ENCODE data around the gene FGD2.
"Not testable (repeated sequence)": the region's sequence is repeated elsewhere in the genome, so short reads cannot be mapped to it uniquely, and the experiment has no call there.

FGD2 gene

DNA sequence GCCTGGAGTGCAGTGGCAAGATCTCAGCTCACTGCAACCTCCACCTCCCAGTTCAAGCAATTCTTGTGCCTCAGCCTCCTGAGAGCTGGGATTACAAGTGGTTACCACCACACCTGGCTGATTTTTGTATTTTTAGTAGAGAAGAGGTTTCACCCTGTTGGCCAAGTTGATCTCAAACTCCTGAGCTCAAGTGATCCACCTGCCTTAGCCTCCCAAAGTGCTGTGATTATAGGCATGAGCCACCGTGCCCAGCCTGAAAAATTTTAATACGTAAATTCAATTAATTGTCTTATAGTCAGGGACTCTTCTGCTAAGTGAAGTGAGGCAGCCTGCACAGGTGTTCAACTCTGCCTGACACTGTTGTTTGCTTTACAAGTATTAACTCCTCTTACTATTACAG, 15.1 kb upstream of the FGD2 start:
- not testable (repeated sequence) for DNase-seq (ENCODE audit: low read depth)

DNA sequence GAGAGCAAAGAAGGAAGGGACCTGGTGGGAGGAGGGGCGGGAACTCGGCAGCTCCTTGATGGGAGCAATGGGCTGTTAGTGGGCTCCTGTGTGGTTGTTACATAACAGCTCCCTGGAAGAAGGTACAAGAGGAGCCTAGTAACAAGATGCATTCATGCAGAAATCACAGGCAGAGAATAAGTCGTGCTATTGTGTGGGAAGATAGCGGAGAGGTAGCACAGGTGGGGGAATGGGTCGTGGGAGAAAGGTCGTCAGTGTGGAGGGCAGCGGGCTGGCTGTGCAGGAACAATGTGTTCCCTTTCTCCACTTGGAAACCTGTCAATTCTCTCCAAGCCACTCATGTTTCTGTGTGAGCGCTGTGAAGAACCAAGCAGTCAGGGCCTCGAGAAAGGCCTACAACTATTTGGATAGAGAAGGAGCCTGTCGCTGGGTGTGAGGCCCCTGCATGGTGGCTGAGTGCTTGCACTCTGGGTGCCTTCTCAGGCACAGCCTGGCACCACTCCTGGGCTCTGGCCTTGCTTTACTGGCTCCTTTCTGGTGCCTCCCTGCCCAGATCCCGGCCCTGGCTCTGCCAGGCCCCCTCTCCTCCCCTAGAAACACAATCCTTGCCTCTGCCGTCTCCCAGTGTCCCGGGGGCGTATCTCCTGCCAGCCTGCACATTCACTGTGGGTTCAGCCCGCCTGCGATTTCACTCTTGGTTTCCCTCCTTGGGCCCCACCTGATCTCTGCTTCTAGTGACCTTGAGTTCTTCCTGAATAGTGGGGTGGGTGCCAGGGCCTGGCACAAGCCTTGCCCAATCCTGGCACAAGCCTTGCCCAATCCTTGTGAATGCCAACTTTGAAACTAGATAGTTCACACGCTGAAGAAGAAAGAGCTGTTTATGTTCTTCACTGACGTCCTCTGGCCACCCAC, 7.4 kb upstream of the FGD2 start:
- no peak for DNase-seq (ENCODE audit: low read depth)

DNA sequence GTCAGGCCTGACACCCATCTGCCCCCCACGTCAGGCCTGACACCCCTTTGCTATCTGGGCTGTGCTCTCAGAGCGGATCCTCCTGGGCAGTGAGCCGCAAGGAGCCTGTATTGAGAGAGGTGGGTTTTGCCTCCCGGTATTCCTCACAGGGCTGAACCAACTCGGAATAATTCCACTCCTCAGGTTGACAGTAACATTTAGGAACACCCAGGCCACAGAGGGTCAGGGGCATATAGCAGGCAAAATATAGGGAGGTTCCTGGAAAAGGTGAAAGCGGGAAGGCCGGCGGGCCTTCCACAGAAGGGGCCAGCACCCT, 6.8 kb upstream of the FGD2 start:
- DNase-seq (ENCODE audit: low read depth) = no peak

DNA sequence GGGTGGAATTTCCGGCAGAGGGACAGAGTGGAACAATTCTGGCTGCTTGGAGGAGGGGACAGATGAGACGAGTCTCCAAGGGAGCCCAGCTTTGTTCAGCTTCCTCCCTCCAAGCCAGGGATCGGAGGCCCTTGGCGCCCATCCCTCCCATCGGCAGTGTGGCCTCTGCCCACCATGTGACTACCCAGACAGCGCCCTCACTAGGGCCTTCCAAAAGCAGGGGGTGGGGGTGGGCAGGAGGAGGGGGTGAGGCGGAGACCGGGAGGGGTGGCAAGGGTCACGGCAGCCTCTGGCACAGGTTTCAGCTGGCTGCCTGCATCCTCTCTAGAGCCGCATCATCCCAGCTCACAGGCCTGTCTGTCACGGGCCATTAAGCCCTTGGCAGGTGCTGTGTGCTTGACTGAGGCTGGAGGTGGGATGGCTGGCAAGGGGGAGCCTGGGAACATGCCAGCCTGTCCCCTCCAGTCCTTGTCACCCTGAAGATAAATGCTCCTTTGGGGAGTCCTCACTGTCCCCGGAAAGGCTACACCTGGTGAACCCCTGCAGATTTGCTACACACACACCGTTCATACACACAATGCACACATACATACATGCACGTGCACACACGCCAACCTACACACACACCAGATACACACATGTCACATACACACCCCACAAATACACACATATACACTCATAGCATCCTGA, 6.2 kb upstream of the FGD2 start:
- DNase-seq (ENCODE audit: low read depth) = no peak

DNA sequence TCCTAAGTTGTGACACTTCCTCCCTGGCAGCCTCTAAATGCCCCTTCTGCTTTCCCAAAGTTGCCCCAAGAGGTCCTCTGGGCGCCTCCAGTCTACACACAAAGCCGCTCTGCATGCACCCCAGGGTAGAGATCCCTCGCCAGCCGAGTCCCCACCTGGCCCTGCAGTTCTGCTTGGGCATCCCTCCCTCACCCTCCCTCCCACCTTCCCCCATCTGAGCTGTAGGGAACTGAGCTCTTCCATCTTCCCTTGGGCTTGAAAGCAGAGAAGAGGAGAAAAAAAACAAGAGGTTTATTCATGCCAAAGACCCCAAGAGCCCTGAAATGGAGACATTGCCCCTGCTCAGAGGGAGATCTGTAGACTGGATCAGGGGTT, 5.7 kb upstream of the FGD2 start:
- DNase-seq (ENCODE audit: low read depth) = no peak

DNA sequence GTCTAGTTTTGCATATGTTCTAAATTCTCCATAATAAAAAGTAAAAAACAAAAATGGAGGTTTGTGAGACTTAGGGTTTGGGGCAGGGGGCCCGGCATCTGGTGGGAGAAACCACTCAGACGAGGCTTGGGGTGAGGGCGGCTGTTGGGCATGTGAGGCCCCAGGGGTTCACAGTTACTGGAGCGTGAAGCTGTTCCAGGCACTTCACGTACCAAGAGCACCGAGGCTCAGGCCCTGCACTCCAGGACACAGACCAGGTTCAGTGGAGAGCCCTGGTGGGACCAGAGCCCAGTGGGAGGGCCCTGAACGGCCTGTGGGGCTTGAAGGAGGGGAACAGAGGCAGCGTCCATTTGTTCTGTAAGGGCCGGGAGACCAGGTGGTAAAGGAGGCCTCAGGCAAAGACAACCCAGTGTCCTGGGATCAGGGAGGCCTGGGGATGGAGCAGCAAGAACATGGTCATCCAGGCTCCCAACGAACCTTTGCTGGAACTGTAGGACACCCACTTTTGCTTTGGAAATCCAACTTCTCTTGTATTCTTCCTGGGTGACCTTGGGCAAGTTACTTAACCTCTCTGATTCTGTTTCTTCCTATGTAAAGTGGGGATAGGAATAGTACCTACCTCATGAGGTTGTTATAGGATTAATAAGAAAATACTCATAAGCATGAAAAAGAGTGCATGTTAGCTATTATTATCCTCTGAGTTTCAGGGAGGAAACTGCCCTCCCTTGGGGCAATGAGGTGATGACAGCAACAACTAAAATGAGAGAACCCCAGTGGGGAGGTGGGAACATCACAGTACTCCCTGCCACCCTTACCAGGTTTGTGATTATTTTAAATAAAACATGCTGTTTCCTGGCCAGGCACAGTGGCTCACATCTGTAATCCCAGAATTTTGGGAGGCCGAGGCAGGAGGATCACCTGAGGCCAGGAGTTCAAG, 1.1 kb upstream of the FGD2 start:
- DNase-seq (ENCODE audit: low read depth) = no peak

DNA sequence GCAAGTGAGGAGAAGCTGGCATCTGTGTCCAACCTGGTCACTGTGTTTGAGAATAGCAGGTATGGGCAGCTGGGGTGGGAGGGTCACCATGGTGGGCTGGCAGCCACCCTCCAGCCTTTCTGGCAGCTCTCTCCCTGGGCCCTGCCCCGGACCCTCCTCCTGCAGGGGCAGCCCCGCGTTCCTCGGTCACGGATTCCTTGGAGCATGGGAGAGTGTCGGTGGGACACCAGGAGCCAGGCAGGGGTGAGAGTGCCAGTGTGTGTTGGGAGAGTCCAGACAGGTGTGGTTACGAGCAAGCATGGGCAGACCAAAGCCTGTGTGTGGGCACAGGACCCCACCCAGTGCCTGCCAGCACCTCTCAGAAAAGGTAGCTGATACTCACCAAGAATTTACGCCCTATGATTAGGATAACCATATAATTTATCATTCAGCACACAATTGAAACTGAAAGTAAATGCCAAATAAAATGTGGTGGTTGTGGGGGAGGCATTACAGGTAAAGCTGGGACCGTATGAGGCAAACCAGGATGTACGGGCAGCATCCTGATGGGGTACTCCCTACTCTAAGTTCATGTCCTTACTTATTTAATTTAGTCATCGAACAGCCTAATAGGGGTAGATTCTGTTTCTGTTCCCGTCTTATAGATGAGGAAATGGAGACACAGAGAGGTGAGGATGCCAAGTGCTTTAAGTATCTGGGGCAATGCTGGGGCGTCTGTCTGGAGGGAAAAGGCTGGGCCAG, 542 bp downstream of the FGD2 start:
- DNase-seq (ENCODE audit: low read depth) = no peak

DNA sequence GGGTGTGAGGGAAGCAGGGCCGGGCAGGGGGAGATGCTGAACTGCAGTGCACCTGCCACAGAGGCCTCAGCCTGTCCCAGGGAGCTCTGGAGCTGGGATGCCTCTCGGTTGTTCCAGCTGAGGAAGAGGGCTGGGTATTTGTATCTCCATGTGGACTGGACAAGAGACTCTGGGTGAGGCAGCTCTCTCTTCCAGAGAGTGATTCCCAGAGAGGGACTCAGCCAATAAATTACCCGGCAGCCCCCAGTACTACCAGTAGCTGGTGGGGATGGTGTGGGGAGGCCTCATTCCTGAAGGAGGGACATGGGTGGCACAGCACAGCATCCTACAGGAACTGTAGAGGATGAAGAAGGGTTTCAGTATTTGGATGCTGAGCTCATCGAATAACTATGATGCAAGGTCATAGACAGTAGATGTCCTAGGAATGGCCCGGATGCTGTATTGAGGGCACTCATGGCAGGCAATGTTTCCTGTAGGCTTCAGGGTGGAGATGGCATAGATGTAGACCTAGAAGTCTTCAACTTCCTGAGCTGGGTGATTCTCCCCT, 1.4 kb downstream of the FGD2 start:
- DNase-seq (ENCODE audit: low read depth) = no peak

DNA sequence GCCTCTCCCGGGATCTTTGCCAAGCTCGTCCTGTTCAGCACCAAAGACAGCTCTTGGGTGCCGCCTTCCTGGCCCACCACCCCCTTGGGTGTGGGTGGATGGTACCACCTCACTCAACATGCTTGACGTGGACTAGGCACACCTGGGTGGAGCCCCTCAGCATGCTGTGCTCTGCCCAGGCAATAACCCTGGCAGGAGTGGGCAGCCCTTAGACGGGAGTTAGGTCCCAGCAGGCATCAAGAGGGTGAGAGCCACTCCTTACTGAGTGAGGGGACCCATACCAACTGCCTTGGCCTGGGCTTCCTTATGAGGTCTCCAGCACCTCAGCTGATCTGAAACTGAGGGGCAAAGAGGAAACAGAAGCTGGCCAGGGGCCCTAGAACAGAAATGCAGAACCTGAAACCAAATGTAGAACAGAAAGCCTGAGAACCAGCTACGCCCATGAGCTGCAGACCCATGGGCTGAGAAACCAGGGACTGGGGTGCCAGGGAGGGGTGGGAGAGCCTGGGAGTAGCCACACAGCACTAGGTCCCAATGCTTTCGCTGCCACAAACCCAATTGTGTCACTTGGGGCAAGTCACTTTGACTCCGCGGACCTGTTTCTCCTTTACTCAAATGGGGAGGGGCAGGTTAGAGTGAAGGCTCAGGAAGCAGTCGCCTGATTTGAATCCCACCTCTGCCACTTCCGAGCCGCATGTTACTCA, 2.0 kb downstream of the FGD2 start:
- no peak for DNase-seq (ENCODE audit: low read depth)

DNA sequence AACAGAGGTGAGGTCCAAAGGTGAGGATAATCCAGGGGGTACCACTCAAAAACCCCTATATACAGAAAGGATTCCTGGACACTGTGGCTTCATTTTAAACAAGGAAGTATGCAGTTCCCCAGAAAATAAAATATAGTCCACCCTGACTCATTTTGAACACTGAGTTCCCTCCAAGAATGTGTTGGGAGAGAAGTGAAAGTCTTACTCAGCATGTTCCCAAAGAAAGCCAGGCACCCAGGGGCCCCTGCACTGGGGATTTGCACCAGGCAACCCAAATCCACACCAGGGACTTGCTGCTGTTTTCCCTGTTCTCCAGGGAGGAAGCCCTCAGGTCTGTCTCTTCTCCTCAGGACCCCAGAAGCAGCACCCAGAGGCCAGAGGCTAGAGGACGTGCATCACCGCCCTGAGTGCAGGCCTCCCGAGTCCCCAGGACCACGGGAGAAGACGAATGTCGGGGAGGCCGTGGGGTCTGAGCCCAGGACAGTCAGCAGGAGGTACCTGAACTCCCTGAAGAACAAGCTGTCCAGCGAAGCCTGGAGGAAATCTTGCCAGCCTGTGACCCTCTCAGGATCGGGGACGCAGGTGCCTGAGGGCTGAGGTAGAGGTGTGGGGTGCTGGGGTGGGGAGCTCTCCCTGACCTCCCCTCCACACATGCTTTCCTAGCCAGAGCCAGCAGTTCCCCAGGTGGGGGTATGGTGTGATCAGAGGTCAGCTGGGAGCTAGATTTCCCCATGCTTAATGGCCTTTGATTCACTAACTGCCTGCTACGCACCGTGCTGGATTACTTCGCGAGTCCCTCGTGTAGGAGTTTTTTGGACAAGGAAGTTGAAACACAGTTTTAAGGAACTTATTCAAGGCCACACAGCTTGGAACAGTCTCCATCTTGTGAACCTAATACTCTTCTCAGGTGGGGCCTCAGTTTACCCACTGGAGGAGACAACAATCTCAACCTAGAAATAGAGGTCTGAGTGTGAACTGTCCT, 3.3 kb downstream of the FGD2 start:
- no peak for DNase-seq (ENCODE audit: low read depth)

DNA sequence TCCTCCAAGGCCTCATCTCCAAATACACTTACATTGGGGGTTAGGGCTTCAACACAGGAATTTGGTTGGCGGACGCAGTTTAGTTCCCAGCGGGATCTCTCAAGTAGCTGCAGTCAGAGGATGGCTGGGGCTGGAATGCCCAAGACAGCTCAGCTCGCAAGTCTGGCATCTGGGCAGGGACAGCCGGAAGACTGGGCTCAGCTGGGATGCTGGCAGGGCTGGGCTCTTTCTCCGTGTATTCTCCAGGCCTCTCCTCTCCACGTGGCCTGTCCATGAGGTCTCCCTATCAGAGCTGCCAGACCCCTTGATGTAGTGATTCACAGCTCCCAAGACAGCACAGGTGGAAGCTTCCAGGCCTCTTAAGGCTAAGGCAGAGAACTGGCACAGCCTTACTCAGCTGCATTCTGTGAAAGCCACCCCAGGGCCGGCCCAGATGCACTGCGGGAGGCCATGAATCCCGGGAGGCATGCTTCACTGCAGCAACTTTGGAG, 5.0 kb downstream of the FGD2 start:
- no peak for DNase-seq (ENCODE audit: low read depth)

DNA sequence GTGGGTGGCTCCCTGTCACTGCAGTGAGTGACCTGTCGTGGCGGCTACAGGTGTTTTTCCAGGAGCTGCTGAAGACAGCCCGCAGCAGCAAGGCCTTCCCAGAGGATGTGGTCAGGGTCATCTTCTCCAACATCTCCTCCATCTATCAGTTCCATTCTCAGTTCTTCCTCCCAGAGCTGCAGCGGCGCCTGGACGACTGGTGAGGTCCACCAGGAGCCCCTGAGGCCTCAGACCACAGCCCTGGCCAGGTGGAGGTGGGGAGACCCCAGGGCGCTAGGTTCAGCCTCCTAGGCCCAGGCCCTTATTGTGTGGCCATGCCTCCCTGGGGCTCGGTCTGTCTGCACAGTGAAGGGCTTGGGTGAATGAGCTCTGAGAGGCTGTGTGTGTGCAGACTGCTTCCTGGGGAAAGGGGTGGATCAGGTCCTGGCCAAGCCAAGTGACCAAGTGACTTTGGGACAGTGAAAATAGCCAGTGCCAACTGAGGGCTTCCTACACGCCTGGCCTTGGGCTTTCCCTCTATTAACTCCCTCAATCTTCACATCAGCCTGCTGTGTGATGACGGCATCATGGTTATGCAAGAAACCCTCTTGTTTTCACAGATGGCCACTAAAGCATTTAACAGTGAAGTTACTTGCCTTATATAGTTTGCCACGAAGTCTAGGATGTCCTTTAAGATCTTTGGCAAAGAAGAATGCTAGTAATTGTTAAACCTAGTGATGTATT, 6.4 kb downstream of the FGD2 start:
- DNase-seq (ENCODE audit: low read depth) = no peak

DNA sequence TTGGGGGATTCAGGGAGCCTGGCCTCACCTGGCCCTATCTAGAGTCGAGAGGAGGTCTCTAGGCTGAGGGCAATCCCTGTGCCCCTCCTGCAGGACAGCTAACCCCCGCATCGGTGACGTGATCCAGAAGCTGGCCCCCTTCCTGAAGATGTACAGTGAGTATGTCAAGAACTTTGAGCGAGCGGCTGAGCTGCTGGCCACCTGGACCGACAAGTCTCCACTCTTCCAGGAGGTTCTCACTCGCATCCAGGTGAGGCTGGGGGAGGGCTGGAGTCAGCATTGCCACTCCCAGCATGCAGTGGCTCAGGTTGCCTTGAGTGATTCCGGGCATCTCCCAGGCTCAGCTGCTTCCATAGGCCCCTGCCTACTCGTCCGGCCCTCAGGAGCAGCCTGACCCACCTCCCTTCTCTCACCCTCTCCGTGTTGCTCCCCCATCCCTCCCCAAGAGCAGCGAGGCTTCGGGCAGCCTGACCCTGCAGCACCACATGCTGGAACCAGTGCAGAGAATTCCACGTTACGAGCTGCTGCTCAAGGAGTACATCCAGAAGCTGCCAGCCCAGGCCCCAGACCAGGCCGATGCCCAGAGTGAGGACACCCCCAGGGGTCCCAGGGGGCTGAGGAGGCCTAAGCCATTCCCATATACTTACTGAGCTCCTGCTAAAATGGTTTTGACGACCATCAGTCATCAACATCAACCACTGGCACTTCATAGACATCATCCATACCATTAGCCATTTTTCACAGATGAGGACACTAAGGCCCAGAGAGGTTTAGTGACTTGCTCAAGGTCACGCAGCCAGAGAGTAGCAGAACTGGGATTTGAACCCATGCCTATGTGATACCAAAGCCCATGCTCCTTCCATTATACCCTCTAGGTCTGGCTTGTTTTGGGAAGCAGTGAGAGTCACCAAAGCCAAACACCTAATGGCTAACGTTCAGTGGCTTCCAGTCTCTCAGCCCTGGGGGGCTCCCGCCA, 8.3 kb downstream of the FGD2 start:
- no peak for DNase-seq (ENCODE audit: low read depth)

DNA sequence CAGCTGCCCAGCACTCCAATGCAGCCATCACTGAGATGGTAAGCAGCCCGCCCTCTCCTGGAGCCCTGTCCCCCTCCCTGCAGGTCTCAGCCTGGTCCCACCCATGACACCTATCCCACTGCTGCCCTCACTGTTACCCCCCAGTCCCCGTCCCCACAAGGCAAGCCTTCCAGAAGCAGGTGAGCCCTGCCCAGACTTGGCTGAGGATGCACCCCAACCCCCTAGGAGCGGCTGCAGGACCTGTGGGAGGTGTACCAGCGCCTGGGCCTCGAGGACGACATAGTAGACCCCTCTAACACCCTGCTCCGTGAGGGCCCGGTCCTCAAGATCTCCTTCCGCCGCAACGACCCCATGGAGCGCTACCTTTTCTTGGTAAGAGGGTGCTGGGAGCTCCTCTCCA, 9.2 kb downstream of the FGD2 start:
- DNase-seq (ENCODE audit: low read depth) = no peak

DNA sequence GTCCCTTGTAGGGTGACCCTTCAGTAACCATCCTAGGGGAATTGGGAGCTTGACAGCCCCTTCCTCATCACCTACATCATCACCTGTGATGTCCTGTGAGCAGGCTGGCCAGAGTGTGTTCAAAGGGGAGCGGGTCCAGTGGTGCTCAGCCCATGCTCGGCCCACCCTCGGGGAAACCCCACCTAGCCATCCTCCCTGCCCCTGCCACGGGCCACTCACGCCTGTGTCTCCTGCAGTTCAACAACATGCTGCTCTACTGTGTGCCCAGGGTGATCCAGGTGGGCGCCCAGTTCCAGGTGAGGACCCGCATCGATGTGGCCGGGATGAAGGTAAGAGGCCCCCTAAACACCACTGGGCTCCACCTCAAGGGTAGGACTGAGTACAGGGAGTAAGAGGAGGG, 10.1 kb downstream of the FGD2 start:
- DNase-seq (ENCODE audit: low read depth) = no peak

DNA sequence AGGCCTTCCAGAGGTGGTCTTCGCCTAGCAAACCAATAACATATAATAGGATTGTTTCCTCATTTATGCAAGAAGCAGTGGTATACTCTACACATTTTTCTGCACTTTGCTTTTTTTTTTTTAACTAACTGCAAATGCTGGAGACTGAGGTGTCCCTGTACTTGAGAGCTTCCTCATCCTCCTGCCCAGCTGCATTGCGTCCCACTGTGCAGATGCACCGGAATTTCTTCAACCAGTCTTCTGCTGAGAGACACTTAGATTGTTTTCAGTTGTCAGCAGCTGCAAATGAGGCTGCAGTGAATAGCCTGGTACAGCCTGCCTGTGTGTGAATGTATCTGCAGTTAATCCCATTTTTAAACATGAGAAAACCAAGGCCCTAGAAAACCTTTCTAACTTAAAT, 11.5 kb downstream of the FGD2 start:
- no peak for DNase-seq (ENCODE audit: low read depth)

DNA sequence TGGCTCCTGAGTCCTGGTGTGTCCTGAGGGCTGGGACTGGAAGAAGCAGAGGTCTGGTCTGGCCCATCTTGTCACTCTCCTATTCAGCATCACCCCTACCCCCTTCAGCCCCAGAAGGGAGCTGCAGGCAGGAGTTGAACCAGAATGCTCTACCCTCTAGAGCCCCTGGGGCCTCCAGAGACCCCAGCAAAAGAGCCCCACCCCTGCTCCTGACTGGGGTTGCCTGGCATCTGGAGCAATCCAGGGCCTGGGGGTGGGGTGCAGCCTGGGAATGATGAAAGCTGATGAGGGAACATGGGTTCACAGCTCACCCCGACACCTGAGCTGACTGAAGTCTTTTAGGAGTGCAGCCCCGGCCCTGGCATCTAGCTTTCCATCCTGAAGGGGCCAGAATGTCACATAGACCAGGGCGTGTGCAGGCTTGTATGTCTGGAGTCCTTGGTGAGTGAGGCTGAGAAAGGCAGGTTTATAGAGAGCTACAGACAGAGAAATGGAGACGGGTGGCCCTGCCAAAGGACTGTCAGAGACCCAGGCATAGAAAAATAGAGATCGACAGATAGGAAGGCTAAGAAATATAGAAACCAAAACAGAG, 12.2 kb downstream of the FGD2 start:
- no peak for DNase-seq (ENCODE audit: low read depth)
